Activated T-helper 2 cell treated with anti-CD3 and anti-CD28 coated beads, Interferon-gamma antibody, Interleukin-2, Interleukin-4, amounts not matched to agents 10 μg/mL and 5 μg/mL and 100 μg/mL, durations not matched to agents 14 hours and 24 hours and 36 hours (primary cell): ENCODE results near the gene MED12. TPM values are rescaled to one million over a fixed set of nuclear protein-coding genes. Genes with fewer than 3 reads are reported as not detected.
"Not testable (repeated sequence)": the region's sequence is repeated elsewhere in the genome, so short reads cannot be mapped to it uniquely, and the experiment has no call there.

Source experiments
- DNase-seq: peaks from one replicate; pipeline ENCODE4 v3.0.0; 2021; ENCODE audit warnings: low spot score
- H3K27ac Mint-ChIP-seq: one replicate; pipeline ENCODE4 v1.8.0; 2021; ENCODE audit warnings: mixed read lengths
- H3K27me3 Mint-ChIP-seq: one replicate; pipeline ENCODE4 v1.8.0; 2021; ENCODE audit warnings: low read depth, mixed read lengths
- H3K36me3 Mint-ChIP-seq: one replicate; pipeline ENCODE4 v1.8.0; 2021; ENCODE audit warnings: low read depth, mixed read lengths
- H3K4me1 Mint-ChIP-seq: one replicate; pipeline ENCODE4 v1.8.0; 2021; ENCODE audit warnings: low read depth, mixed read lengths
- H3K4me3 Mint-ChIP-seq: one replicate; pipeline ENCODE4 v1.8.0; 2021; ENCODE audit warnings: low read depth, mild to moderate bottlenecking, moderate library complexity, mixed read lengths
- H3K9me3 Mint-ChIP-seq: one replicate; pipeline ENCODE4 v1.8.0; 2021; ENCODE audit warnings: mixed read lengths
- intact Hi-C: fragments of 100-400 bp; cut with micrococcal nuclease; formaldehyde crosslinking; loops from one replicate; pipeline ENCODE4 v1.15.1; 2023
- total RNA-seq: library from RNA; stranded (reverse); gene quantifications from 2 replicates; pipeline ENCODE4 v1.2.3, GENCODE V29; 2022

MED12 gene
- total RNA-seq, 1 donor from 2014 or later: 71.1 TPM

- DNase-seq: no peak
- intact Hi-C loops: no loop called here
- Mint-ChIP-seq H3K27ac (no peak overlapping the region), H3K4me3 (no peak overlapping the region), H3K4me1 (peaks cover 6% of the 10 kb centered on the region), H3K27me3 (no peaks in the 10 kb centered on the region), H3K36me3 (peaks cover 47% of the 10 kb centered on the region), H3K9me3 (no peaks in the 10 kb centered on the region)
Measured at GRCh38 chrX:71173440-71173839, 55.0 kb downstream of the MED12 start.

DNA sequence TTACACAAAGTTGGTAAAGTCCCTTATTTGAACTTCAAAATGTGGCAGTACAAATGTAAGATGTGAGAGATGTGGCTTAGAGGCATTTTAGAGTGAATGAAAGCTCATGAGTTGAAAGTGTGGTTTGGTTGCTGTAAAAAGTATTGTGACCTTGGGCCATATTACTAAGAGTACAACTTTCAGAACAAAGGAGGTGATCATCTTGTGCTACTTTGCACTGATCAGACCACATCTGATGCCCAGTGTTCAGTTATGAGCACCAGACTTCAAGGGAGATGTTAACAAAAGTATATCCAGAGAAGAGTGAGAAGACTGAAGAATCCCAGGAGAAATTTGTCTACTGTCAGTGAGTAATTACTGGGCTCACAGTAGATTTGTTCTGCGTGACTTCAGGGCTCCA lies 56.4 kb downstream of the MED12 start:
- Mint-ChIP-seq H3K4me3 (no peak overlapping the region), H3K4me1 (peaks cover 9% of the 10 kb centered on the region), H3K27me3 (no peaks in the 10 kb centered on the region), H3K9me3 (no peaks in the 10 kb centered on the region), H3K27ac (no peak overlapping the region), H3K36me3 (peaks cover 47% of the 10 kb centered on the region)
- DNase-seq: no peak
- intact Hi-C loops: no loop called here

DNA sequence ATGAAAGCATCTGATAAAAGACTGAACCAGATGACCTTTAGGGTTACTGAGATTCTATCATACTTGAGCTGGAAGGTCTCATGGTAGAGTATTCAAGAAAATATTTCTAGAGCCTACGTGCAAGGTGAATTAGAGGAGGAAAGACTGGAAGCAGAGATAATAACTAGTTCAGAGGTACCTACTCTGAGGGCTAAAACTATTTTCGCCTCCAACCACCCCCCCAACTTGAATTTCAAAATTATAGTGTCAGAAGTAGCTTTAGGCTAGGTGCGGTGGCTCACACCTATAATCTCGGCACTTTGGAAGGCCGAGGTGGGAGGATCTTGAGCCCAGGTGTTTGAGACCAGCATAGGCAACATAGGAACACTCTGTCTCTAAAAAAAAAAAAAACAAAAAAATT lies 57.1 kb downstream of the MED12 start:
- H3K4me3 Mint-ChIP-seq: no peak overlapping the region
- DNase-seq: no peak
- intact Hi-C loops: no loop called here
- peaks cover 47% of the 10 kb centered on the region for H3K36me3 Mint-ChIP-seq
- H3K27ac Mint-ChIP-seq: no peak overlapping the region
- no peaks in the 10 kb centered on the region for H3K27me3 Mint-ChIP-seq
- peaks cover 9% of the 10 kb centered on the region for H3K4me1 Mint-ChIP-seq
- no peaks in the 10 kb centered on the region for H3K9me3 Mint-ChIP-seq

DNA sequence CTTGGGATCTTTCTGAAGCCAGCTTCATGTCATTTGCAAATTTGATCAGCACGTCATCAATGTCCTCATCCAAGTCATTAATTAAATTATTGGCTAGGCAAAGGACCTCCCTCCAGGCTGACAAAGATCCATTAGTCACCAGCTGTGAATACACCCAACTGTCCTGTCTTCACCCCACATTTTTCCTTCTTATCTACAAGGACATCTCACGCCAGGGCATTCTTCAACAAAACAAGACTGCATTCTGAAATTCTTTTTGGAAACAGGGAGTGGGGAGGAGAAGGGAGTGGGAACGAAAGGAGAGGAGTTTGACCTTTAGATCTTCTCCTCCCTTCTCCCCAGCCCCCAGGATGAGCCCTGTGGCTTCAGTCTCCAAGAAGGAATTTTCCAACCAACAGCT lies 58.9 kb downstream of the MED12 start:
- Mint-ChIP-seq H3K36me3 (peaks cover 43% of the 10 kb centered on the region), H3K27me3 (no peaks in the 10 kb centered on the region), H3K4me3 (no peak overlapping the region), H3K27ac (no peak overlapping the region), H3K4me1 (peaks cover 5% of the 10 kb centered on the region), H3K9me3 (no peaks in the 10 kb centered on the region)
- no peak for DNase-seq
- intact Hi-C loops: no loop called here

DNA sequence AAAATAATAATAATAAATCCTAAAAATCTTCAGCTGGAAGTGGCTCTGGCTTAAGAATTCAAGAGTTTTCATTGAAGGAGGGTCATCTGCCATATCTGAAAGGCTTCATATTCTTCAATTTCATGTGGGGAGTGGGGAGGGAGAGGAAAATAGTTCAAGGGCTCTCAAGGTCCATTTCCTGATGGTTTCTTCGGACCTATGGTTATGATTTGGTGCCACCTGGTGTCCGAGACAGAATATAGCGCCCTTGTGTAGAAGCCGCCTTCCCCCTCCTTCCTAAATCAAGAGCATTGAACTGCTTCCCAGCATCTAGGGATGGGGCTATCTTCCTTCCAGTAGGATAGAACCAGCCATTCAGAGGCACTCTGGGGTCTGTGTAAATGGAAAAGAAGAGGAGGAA lies 60.5 kb downstream of the MED12 start:
- Mint-ChIP-seq H3K9me3 (no peaks in the 10 kb centered on the region), H3K27ac (no peak overlapping the region), H3K4me3 (no peak overlapping the region), H3K36me3 (peaks cover 32% of the 10 kb centered on the region), H3K27me3 (no peaks in the 10 kb centered on the region), H3K4me1 (peaks cover 8% of the 10 kb centered on the region)
- intact Hi-C loops: loop anchor here (2.0 kb wide), 1 partner anchor 208 kb away; no protein-coding TSS in a partner anchor
- DNase-seq: peak; percentile 13

DNA sequence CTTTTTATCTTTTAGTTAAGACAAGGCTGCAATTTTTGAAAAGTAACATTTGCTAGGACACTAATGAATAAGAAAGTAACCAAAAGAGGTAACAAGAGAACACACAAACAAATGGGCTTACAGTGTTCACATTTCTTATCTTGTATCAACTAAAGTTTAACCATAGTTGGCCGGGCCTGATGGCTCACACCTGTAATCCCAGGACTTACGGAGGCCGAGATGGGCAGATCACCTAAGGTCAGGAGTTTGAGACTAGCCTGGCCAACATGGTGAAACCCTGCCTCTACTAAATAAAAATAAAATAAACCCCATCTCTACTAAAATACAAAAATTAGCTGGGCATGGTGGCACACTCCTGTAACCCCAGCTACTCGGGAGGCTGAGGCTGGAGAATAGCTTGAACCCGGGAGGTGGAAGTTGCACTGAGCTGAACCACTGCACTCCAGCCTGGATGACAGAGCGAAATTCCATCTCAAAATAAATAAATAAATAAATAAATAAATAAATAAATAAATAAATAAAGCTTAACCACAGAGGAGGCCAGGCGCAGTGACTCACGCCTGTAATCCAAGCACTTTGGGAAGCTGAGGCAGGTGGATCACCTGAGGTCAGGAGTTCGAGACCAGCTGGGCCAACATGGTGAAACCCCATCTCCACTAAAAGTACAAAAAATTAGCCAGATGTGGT lies 62.3 kb downstream of the MED12 start:
- H3K27me3 Mint-ChIP-seq: not testable (repeated sequence)
- H3K4me3 Mint-ChIP-seq: peak overlapping the region; percentile 33

GRCh38 chrX:71181558-71181909 lies 63.1 kb downstream of the MED12 start:
- peaks cover 10% of the 10 kb centered on the region for H3K4me1 Mint-ChIP-seq
- DNase-seq: peak; percentile 18
- H3K36me3 Mint-ChIP-seq: peaks cover 30% of the 10 kb centered on the region
- intact Hi-C loops: loop anchor here (5.0 kb wide), 2 partner anchors 84 to 186 kb away; partner anchors contain the start of genes FOXO4 and TAF1
- H3K27me3 Mint-ChIP-seq: no peaks in the 10 kb centered on the region
- H3K27ac Mint-ChIP-seq: peak overlapping the region; percentile 93
- H3K9me3 Mint-ChIP-seq: no peaks in the 10 kb centered on the region
- peak overlapping the region; percentile 88 for H3K4me3 Mint-ChIP-seq

More for the DNA sequence above, 62.3 kb downstream of the MED12 start:
- DNase-seq, H3K27ac Mint-ChIP-seq, H3K9me3 Mint-ChIP-seq, H3K4me1 Mint-ChIP-seq: not testable (repeated sequence)
- intact Hi-C loops: loop anchor here (5.0 kb wide), 2 partner anchors 83 to 187 kb away; partner anchors contain the start of genes FOXO4 and TAF1
- peaks cover 30% of the 10 kb centered on the region for H3K36me3 Mint-ChIP-seq

DNA sequence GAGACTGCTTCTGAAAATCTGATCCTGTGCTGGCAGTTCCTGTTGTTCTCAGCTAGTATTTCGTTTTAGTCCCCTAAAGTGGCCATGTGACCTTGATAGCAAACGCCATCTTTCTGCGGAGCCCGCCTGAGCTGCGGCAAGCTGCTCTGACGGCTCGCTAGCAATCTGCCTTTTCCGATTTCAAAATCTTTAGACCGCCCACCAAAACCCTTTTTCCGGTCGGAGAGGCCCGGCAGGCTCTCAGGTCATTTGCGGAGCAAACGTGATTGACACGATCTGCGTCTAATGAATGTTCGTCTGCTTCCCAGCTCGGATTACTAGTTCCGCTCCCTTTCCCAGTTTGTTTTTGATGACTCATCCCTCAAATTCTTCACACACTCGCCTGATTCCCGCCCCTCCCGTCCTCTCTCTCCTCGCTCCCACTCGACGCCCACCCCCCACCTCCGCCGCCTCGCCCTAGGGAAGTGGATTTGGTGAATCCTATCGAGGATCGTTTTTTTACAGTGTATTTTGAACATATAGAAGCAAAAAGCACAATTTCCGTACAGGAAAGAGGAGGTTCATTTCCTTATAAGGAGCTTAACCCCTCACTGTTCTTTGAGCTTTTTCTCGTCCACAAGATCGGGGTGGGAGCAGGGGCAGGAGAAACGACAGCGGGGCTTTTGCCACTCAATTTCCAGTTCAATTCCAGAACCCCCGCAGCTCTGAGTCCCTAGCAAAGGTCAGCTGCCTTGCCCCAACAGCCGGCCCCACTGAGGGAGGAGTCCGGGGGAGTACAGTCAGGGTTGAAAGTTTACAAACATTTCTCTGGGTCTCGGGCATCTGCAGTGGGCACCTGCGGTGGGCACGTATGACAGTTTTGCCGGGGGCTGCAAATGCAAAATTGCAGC lies 63.8 kb downstream of the MED12 start:
- peak overlapping the region; percentile 88 for H3K4me3 Mint-ChIP-seq
- H3K36me3 Mint-ChIP-seq: peaks cover 30% of the 10 kb centered on the region
- peaks cover 12% of the 10 kb centered on the region for H3K4me1 Mint-ChIP-seq
- H3K27me3 Mint-ChIP-seq: no peaks in the 10 kb centered on the region
- peak overlapping the region; percentile 93 for H3K27ac Mint-ChIP-seq
- no peaks in the 10 kb centered on the region for H3K9me3 Mint-ChIP-seq
- peak; percentile 81 for DNase-seq
- intact Hi-C loops: loop anchor here (1.0 to 5.0 kb wide), 5 partner anchors 14 to 185 kb away; partner anchors contain the start of genes FOXO4, NONO and TAF1

- H3K36me3 Mint-ChIP-seq: peaks cover 22% of the 10 kb centered on the region
- no peak for DNase-seq
Measured at GRCh38 chrX:71182871-71183270, 64.5 kb downstream of the MED12 start.

DNA sequence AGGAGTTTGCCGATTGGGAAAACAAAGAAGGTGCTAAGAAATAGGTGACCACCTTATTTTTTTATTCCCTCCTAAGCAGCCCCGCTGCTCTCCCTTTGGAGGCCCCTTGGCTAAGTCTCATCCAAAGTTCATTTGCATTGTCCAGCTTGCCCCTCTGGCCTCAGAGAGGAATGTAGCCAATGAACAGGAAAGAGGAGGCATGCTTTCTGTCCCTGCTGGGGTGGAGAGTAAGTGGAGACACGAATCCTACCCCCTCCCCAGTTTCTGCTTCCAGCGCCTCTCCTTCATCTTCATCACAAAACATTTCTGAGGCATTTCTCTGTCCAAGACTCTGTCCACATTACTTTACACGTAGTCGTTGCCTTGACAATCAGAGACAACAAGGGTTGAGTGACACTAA lies 64.9 kb downstream of the MED12 start:
- DNase-seq: no peak
- Mint-ChIP-seq H3K4me1 (peaks cover 12% of the 10 kb centered on the region), H3K36me3 (peaks cover 19% of the 10 kb centered on the region), H3K9me3 (no peaks in the 10 kb centered on the region), H3K27ac (no peak overlapping the region), H3K4me3 (no peak overlapping the region), H3K27me3 (no peaks in the 10 kb centered on the region)
- intact Hi-C loops: loop anchor here (2.0 to 5.0 kb wide), 3 partner anchors 86 to 184 kb away; partner anchors contain the start of genes FOXO4, NONO and TAF1

More at GRCh38 chrX:71182871-71183270, 64.5 kb downstream of the MED12 start:
- H3K27ac Mint-ChIP-seq: peak overlapping the region; percentile 93
- peak overlapping the region; percentile 88 for H3K4me3 Mint-ChIP-seq
- no peaks in the 10 kb centered on the region for H3K9me3 Mint-ChIP-seq
- H3K4me1 Mint-ChIP-seq: peaks cover 12% of the 10 kb centered on the region
- intact Hi-C loops: loop anchor here (1.0 to 5.0 kb wide), 5 partner anchors 13 to 184 kb away; partner anchors contain the start of genes FOXO4, NONO and TAF1
- no peaks in the 10 kb centered on the region for H3K27me3 Mint-ChIP-seq

DNA sequence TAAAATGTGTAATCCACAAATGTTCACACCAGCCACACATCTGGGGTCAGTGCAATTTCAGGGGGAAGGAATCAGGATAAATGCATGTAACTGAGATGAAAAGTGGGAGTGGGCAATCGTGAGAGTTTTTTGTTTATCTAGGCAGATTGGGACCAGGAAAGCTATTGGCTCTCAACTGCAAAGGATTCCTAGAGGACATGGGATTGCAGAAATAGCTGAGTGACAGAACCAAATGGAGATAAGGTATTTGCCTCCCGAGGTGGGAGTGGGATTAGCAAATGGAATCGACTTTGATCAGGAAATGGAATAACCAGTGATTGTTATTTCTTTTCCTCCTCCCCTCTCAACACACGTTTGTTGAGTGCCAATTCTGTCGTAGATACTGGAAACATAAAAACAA lies 65.7 kb downstream of the MED12 start:
- Mint-ChIP-seq H3K27me3 (no peaks in the 10 kb centered on the region), H3K4me3 (no peak overlapping the region), H3K4me1 (peaks cover 9% of the 10 kb centered on the region), H3K36me3 (peaks cover 19% of the 10 kb centered on the region), H3K9me3 (no peaks in the 10 kb centered on the region), H3K27ac (no peak overlapping the region)
- no peak for DNase-seq
- intact Hi-C loops: loop anchor here (5.0 kb wide), 2 partner anchors 87 to 183 kb away; partner anchors contain the start of genes FOXO4 and TAF1

- H3K27me3 Mint-ChIP-seq: no peaks in the 10 kb centered on the region
- H3K4me1 Mint-ChIP-seq: peaks cover 9% of the 10 kb centered on the region
- DNase-seq: no peak
- no peaks in the 10 kb centered on the region for H3K9me3 Mint-ChIP-seq
- peaks cover 19% of the 10 kb centered on the region for H3K36me3 Mint-ChIP-seq
- no peak overlapping the region for H3K4me3 Mint-ChIP-seq
- intact Hi-C loops: loop anchor here (5.0 kb wide), 2 partner anchors 88 to 182 kb away; partner anchors contain the start of genes FOXO4 and TAF1
- H3K27ac Mint-ChIP-seq: peak overlapping the region; percentile 63
Measured at GRCh38 chrX:71184803-71185495, 66.6 kb downstream of the MED12 start.
